UCSD-AML1 (cell line): Measurements from ENCODE around the gene SETBP1.

Experiments used
- DNase-seq: peaks from one replicate; lab custom pipeline; 2025; ENCODE audit not compliant: unreplicated experiment; lab: John Stamatoyannopoulos, UW

SETBP1 gene

DNA sequence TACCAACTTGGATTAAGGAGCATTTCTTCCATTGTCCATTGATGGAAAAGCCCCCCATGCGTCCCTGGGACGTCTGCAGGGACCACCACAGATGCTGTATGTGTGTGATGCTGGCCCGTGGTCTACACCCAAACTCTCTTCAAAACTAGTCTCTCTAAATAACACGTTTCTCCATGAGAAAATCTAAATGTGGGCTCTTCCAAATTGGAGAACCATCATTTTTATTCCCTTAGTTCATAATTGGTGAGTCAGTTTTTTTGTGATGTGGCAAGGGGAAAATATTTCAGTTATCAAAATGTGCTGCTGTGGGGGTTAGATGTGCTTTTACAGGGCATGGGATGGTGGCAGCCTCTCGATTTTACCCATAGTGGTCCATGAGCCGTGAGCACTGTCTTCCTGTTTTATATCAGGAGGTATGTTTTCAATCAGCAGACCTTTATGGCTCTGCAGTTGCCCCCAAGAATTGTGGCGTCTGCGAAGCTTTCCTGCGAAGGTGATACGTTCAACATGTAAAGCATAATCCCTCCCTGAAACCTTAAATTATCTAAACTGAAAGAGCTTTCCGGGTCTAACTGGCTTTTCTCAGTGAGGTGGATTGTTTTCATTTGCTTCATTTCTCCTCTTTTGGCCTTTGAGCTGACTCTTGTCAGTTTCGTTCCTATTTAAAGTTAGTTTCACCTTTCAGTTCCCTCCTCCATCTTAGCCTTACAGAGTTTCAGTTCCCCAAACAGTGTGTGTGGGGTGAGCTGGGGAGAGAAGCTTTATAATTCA lies 78.4 kb downstream of the SETBP1 start:
- no peak for DNase-seq

DNA sequence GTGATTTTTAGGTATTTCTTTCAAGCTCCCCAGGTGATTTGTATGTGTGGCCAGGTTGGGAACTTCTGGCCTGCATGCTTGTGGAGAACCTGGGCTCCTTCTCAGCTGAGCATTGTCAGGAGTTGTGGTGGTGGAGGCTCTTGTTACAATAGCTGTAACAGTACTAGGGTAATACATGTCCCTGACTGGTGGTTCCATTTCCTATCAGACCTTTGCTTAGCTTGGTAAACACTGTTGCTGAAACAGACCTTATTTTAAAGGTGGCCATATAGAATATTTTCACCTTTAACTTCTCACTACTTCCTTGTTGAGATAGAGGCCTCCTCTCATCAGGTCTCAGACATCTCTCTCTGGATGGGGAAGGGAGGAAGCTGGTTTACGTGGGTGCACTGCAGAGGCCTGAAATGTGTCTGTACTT lies 79.2 kb downstream of the SETBP1 start:
- DNase-seq: no peak

DNA sequence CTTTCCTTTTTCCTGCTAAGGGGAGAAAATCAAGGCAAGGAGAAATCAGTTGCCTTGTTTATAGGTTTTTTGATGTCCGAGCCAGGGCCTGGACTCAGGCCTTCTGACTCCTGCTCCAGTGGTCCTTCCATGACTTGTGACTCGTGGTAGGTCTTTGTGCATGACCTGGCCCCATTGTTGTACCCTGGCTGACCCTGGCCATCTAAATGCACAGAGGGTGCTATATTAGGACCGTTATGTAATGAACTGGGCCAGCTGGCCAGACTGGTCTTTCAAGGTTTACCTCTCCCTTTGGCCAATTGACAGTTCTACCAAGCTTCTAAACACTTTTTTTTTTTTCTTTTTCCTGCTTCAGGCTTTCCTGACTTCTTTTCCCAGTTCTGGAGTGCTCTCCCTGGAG lies 81.1 kb downstream of the SETBP1 start:
- no peak for DNase-seq

DNA sequence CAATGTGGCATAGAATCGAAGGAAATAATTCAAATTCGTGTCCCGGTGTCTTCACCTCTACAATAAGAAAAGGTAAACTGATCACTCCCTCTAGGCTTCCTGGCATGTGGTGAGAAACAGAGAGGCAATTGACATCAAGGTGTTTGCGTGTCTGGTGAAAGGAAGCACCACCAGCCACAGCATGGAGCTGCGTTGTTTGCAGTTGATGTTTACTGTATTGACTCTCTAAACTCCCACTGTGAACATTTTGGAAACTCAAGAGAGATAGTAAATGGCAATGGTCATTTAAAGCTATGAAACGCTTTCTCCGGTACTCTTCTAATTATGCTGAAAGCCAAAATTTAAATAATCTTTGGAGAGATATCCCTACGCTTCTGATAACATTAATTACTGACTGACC lies 82.6 kb downstream of the SETBP1 start:
- DNase-seq: no peak

DNA sequence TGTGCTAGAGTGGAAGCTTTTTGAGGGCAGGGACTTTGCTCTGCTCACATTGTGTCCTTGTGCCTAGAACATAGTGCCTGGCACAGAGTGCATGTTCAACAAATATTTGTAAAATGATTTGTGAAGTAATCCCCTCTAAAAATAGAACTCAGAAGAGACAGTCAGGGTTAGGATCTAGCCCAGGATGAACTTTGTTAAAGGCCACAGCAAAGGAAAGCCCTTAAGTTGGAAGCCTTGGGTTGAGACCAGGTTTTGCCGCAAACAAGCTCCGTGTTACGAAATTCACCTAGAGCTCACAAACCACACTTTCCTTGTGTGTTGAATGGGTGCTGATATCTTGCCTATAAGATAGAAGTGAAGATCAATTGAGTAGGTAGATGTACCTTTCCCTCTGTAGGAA lies 84.2 kb downstream of the SETBP1 start:
- no peak for DNase-seq

DNA sequence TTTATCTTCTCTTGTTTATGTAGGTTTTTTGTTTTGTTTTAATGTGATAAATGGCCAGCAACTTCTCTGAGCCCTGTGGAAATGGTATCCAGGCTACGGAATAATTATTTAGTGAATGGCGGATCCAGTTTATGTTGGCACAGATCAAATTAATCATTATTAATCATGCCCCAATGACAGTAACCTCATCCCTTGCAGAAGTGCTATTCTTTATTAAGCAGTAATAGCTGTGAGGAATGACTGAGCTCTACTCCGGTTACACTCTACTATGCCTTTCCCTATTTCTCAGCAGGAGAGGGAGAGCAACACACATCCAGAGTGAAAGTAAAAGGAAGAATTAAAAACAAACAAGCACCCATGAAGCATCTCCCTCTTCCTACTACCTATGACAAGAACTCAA lies 84.8 kb downstream of the SETBP1 start:
- DNase-seq: no peak

DNA sequence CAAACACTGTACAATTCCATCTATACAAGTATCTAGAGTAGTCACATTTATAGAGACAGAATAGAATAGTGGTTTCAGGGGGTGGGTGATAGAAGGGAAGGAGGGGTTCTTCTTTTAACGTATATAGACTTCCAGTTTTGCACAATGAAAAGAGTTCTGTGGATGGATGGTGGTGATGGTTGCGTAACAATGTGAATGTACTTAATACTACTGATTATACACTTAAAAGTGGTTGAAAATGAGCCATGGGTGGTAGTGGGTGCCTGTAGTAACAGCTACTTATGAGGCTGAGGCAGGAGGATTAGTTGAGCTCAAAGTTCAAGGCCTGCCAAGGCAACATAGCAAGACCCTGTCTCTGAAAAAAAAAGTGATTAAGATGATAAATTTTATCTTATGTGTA lies 85.8 kb downstream of the SETBP1 start:
- no peak for DNase-seq

DNA sequence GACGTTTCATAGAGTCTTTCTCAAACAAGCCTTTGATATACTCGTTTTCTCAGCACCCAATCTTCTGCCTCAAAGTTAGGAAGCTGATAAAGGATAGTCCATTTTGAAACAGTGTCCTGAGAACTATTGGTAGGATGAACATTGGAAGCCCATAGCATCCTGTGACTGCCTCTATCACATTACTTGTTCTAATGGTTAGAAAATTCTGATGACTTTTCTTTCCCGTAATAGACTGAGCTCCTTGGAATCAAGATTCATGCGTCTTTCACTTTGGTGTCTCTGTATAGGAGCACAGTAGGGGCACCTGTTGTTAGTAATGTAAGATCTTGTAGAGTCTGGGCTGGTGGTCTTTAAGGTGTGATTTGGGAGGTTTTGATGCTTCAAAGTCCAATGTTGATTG lies 87.1 kb downstream of the SETBP1 start:
- DNase-seq: no peak

DNA sequence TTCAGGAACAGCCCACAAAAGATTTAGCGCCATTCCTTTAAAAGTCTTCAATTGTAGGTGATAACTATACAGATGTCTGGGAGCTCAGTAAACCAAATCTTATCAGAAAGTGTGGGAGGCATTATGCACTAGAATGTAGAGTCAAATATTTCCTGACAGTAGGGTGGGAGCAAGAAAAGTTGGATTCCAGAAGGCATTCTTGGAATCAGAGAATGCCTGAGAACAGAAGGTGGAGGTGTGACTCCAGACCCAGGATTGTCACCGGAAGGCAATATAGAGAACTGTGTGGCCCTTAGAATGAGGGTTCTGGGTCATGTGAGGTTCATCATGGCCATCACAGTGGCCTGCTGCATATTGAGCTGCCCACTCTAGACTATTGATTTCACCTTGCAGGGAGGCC lies 90.0 kb downstream of the SETBP1 start:
- DNase-seq: no peak

DNA sequence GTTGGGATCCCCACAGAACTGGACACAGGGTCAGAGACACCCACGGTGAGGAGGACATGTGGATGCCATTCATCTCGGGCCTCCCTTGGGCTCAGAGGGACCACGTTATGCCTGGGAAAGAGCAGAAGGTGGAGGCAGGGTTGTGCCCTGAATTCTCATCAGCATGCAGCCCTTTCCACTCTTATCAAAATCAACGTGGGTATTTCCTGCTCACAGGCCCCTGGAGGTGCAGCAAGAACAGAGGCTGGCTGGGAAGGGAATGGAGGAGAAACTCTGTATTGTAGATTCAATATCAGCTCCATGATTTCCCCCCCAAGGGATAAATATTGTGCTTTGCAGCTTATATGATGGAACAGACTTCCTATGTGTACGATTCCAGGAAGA lies 90.9 kb downstream of the SETBP1 start:
- no peak for DNase-seq

DNA sequence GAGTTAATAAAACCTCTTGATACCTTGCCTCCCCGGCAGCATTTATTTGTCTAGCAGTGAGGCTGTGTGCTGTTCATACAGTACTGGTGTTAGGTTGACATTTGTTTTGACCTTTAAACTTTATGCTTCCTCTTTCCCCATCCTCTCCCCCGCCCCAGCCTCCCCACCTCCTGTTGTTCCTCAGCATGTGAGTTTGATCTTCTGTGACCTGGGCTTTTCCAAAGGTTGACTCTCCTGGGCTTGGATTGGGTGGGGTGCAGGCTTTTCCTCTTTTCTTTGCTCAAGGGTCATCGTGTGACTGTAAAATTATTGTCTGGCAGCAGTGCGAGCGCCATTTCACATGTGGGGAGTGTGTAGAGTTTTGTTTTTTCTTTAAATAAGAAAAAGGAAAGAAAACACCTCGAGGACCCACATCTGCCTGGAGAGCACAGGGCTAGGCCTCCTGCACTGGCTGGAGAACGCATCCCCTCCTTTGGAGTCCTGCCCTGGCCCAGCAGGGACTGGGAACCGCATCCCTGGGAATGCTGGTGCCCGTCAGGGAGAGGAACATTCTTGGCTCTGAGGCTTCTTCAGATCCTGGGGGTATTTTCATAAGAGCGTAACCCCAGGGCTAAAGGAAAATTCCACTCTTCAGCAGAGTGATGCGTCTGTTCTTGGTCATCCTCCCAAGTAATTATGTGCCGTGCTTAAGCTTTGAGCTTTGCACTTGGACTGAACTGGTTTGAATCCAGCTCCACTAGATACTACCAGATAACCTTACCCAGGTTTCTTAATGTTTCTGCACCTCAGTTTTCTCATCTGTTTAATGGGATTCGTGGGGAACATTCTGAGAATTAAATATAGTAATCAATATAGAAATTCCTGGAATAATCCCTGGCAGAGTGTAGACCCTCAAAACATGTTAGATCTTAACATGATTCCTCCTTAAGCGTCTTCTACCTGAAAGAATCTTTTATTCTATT lies 91.5 kb downstream of the SETBP1 start:
- DNase-seq: no peak

DNA sequence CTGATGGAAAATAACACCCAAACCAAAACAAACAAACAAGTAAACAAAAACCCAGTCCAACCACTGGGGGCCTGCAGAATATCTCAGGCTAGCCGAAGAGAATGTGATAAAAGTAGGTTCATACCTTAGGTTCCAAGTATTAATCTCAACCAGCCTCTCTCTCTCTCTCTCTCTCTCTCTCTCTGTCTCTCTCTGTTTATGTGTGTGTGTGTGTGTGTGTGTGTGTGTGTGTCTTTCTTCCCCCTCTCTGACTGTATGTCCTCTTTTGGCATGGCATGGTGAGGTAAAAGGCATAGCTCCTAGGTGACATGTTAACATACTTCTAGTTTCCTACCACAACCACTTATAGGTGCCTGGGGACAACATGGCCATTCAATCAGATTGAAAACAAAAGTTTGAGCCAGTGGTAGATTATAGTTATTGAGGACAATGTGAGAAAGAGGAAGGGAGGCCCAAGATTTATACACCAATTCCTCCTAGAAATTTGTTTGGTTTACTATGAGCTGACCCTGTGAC lies 93.0 kb downstream of the SETBP1 start:
- no peak for DNase-seq

DNA sequence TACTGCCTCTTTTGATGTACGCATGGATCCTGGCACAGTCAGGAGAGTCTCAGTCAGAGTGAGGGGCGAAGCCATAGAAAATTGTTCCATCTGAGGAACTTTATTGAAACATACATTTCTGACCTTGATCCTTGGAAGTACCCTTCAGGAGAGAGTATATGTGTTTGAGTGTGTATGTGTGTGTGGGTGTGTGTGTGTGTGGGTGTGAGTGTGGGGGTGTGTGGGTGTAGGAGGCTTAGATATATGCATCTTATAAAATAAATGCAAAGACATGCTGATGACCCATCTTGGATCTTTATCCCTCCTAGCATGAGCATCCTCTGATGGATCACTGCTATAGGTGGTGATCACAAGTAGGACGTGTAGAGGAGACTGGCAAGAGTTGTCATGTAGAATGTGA lies 93.5 kb downstream of the SETBP1 start:
- no peak for DNase-seq

DNA sequence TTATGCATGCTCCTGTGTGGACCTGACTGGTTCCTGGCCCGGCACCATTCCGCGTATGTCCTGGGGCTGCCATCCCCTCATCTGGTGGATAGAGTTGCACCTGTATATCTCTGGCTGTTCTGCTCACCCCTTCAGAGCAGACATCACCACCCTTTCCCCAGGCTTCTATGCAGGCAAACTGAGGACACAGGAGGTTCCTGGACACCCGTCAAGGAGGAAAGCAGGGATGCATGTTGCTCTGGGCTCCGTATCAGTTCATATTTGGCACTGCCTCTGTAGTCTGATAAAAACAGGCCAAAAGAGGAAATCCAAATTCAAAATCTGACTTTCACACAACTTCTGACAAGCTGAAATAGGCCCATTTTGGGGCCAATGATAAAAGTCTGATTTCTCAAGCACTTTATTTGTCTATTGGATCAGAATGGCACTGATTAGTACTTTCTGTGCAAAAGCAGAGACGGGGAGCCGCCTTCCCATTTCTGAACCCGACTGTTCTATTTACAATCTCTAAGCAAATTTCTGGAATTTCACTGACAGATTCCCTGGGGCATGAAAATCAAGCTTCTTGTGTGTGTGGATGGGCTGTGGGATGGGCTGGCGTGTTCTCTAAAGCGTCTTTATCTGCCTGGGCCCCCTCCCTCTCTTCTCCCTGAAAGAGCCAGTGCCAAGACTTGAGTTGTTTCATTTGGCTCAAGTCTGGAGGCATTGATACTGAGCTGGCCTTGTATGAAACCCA lies 96.9 kb downstream of the SETBP1 start:
- no peak for DNase-seq

DNA sequence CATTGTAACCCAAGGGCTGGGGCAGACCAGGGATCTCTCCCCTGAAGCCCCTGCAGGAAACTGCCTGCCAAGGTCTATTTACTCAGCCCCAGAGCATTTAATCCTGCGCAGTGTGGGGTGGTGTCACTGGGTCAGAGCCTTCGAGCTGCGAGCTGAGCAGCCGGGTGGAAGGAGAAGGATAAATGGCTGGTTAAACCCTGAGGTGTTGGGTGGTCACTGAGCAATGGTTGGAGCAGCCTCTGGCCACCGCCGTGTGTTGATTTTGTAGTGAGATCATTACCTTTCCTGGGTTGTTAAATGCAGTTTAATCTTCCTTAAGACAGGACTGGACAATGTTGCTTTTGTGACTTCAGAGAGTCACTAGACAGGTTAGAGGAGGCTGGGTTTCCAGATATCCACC lies 98.1 kb downstream of the SETBP1 start:
- DNase-seq: no peak

DNA sequence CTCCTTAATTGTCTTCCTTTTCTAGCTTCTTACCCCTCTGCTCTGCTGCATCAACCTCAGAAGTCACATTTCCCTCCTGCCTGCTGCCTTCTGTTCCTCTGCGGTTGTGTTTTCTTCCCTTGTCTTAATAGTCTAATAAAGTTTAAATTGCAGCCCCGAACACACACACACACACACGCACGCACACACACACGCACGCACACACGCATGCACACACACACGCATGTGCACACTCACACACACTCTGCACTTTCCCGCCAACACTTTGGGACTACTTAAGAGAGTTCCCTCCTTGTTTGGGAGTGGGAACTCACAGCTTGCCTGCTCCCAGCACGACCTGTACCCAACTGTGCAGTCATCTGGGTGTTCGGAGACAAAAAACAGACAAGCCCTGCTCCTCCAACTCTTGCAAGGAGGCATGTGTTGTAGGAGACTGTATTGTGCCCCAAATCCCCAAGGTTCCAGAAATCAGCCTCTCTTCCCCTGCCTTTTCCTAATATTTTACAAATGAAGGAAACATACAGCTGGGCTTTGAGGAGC lies 99.1 kb downstream of the SETBP1 start:
- DNase-seq: no peak

DNA sequence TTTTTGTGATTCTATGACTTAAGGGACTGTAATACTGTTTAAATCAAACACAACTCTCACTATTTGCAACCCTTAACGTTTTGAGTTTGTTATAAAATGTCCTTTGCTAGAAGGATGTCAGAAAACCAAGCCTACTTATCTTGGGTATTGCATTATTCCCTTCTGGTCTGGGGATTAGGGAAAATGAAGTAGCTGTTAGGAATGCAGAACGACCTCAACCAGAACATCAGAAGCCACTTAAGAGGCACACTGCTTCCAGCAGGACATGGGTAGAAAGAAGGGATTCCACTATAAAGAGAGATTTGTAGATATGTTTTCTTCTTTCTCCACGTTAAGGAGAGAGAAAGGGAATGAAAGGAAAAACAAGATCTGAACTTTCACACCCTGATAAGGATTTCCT lies 101.2 kb downstream of the SETBP1 start:
- no peak for DNase-seq

DNA sequence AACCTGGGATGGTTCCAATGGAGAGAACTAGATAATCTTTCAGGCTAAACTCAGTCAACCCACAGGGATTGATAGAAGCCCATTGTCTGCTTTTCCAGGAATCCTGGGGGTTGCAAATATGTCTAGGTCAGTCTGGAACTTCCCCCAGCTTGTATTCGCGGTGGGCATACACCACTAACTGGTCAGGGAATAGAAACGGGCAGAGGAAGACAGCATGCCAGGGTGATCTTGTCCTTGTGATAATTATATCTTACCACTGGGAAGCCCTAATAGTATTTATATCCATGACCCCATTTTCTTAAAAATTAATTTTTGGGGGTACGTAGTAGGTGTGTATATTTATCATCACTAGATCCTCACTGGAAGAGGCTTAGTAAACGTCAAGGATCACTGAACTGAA lies 101.9 kb downstream of the SETBP1 start:
- DNase-seq: no peak

DNA sequence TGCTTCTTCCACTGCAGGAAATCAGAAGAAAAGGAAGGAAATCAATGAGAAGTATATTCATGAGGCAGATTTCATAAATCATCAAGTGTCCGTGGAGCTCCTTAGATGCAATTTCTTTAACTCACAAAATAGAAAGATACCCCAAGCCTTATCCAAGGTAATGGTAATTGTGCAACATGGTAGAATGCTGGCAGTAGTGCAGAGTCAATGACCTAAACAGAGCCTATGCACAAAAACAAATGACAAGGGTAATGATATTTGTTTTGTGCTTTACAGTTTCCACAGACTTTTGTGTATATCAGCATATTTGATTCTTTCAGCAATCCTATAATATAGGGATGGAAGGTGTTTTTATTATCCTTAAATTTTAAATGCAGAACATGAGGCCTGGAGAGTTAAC lies 102.7 kb downstream of the SETBP1 start:
- no peak for DNase-seq

DNA sequence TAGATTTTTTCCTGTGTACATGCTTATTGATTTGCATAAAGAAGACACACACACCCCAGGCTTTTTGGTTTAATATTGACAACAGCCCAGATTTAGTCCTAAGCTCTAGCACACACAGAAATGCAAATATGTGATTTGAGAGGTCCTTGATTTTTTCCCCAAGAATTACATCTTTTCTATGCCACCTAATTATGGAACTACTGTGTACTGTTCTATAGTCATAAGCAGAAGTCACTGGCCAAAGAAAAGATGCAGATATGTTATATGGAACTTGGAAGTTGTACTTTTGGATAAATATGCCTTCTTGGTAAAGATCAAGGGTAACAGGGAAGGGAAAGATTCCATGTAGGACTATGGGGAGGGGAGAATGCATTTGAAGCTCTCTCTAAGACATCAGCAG lies 105.6 kb downstream of the SETBP1 start:
- no peak for DNase-seq

DNA sequence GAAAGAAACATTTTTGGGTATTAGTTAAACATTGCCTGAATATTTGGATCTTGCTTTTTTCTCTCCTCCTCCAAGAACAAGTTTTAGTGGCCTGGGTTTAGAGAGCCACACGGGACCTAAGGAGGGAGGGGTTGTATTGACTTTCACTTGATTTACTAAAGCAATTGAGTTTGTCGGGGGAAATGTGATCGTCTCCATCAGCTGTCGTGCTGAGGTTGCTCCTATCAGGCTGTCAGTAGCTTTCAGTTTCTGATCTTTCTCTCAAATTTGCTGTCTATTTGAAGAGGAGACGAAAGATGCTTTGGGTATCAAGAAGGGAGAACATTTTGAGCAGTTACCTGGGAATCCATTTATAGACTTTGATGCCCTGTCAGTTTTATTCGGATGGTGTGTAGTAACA lies 106.0 kb downstream of the SETBP1 start:
- no peak for DNase-seq
